Activated T-cell treated with anti-CD3 and anti-CD28 coated beads, Interleukin-2, amount 50 U/mL, for 48 hours (primary cell): ENCODE measurements around the gene GPSM3.
A peak's percentile ranks its signal among the peaks of the same experiment; 100 is the strongest.
"Not testable (repeated sequence)": the region's sequence is repeated elsewhere in the genome, so short reads cannot be mapped to it uniquely, and the experiment has no call there.

Experiments used
- DNase-seq, 2 experiments: peaks; one replicate each; pipeline ENCODE4 v3.0.0-alpha.2; 2020

The GPSM3 gene

GRCh38 chr6:32148289-32149091 lies 44.0 kb downstream of the GPSM3 start:
- peak; percentile 89 to 90 for DNase-seq

GRCh38 chr6:32147401-32148132 lies 44.9 kb downstream of the GPSM3 start:
- no peak for DNase-seq

- DNase-seq = no peak
Observed at GRCh38 chr6:32146687-32147086, 45.8 kb downstream of the GPSM3 start.

- DNase-seq = no peak
Observed at GRCh38 chr6:32146287-32146686, 46.2 kb downstream of the GPSM3 start.

GRCh38 chr6:32144238-32144637 lies 48.2 kb downstream of the GPSM3 start:
- not testable (repeated sequence) for DNase-seq
